ENCODE measurements around the gene RNF187.
"Not testable (repeated sequence)": the region's sequence is repeated elsewhere in the genome, so short reads cannot be mapped to it uniquely, and the experiment has no call there.

RNF187 gene

GRCh38 chr1:228488818-228489674 lies 1.9 kb downstream of the RNF187 start:
- DNase-seq = no peak

- no peak for DNase-seq
Observed at GRCh38 chr1:228490120-228491078, 3.2 kb downstream of the RNF187 start.

GRCh38 chr1:228493141-228494043 lies 6.2 kb downstream of the RNF187 start:
- DNase-seq = no peak

- DNase-seq = no peak
Observed at GRCh38 chr1:228494044-228494353, 6.8 kb downstream of the RNF187 start.

GRCh38 chr1:228494391-228494790 lies 7.2 kb downstream of the RNF187 start:
- no peak for DNase-seq

GRCh38 chr1:228494970-228495853 lies 8.0 kb downstream of the RNF187 start:
- no peak for DNase-seq

- no peak for DNase-seq
Observed at GRCh38 chr1:228496084-228496483, 8.9 kb downstream of the RNF187 start.

- no peak for DNase-seq
Observed at GRCh38 chr1:228496494-228496893, 9.3 kb downstream of the RNF187 start.

GRCh38 chr1:228497206-228497605 lies 10.0 kb downstream of the RNF187 start:
- no peak for DNase-seq

- no peak for DNase-seq
Observed at GRCh38 chr1:228497817-228498216, 10.6 kb downstream of the RNF187 start.

GRCh38 chr1:228500143-228500734 lies 13.1 kb downstream of the RNF187 start:
- DNase-seq = no peak

- DNase-seq = peak; percentile 77
Observed at GRCh38 chr1:228500901-228501871, 14.0 kb downstream of the RNF187 start.

GRCh38 chr1:228502522-228502921 lies 15.3 kb downstream of the RNF187 start:
- DNase-seq = no peak

GRCh38 chr1:228505944-228506343 lies 18.8 kb downstream of the RNF187 start:
- not testable (repeated sequence) for DNase-seq

GRCh38 chr1:228507961-228508652 lies 20.9 kb downstream of the RNF187 start:
- DNase-seq = no peak

GRCh38 chr1:228508840-228509415 lies 21.7 kb downstream of the RNF187 start:
- no peak for DNase-seq

GRCh38 chr1:228510101-228510802 lies 23.1 kb downstream of the RNF187 start:
- DNase-seq = no peak

- no peak for DNase-seq
Observed at GRCh38 chr1:228510803-228511413, 23.7 kb downstream of the RNF187 start.

Data from midbrain (tissue), 1 donor.